IPS DF 4.7 (cell line): ENCODE results near the gene ATP11A.
"Not testable (repeated sequence)": the region's sequence is repeated elsewhere in the genome, so short reads cannot be mapped to it uniquely, and the experiment has no call there.

ENCODE experiments used
- DNase-seq: peaks from one replicate; pipeline ENCODE4 v3.0.0-alpha.2; 2013; ENCODE audit warnings: low spot score; ENCODE audit errors: extremely low read depth

Gene ATP11A

GRCh38 chr13:112670864-112671263 is 19.0 kb upstream of the ATP11A start:
- no peak for DNase-seq

- DNase-seq = no peak
Measured at GRCh38 chr13:112671359-112671758, 18.5 kb upstream of the ATP11A start.

- DNase-seq = no peak
Measured at GRCh38 chr13:112672651-112673284, 17.1 kb upstream of the ATP11A start.

GRCh38 chr13:112674412-112675365 is 15.1 kb upstream of the ATP11A start:
- no peak for DNase-seq

- no peak for DNase-seq
Measured at GRCh38 chr13:112675366-112675756, 14.5 kb upstream of the ATP11A start.

GRCh38 chr13:112677421-112677962 is 12.3 kb upstream of the ATP11A start:
- not testable (repeated sequence) for DNase-seq

GRCh38 chr13:112679381-112679780 is 10.5 kb upstream of the ATP11A start:
- no peak for DNase-seq

- no peak for DNase-seq
Measured at GRCh38 chr13:112679932-112680677, 9.7 kb upstream of the ATP11A start.

GRCh38 chr13:112680741-112681360 is 9.0 kb upstream of the ATP11A start:
- DNase-seq = no peak

GRCh38 chr13:112683581-112683980 is 6.3 kb upstream of the ATP11A start:
- no peak for DNase-seq

GRCh38 chr13:112684071-112684845 is 5.6 kb upstream of the ATP11A start:
- no peak for DNase-seq

- DNase-seq = not testable (repeated sequence)
Measured at GRCh38 chr13:112685189-112685805, 4.5 kb upstream of the ATP11A start.

GRCh38 chr13:112685896-112686295 is 3.9 kb upstream of the ATP11A start:
- DNase-seq = no peak

- DNase-seq = no peak
Measured at GRCh38 chr13:112686364-112686763, 3.5 kb upstream of the ATP11A start.

GRCh38 chr13:112686987-112687386 is 2.9 kb upstream of the ATP11A start:
- DNase-seq = no peak

GRCh38 chr13:112687836-112688559 is 1.8 kb upstream of the ATP11A start:
- DNase-seq = no peak

GRCh38 chr13:112688560-112689302 is 1.1 kb upstream of the ATP11A start:
- no peak for DNase-seq

- no peak for DNase-seq
Measured at GRCh38 chr13:112690283-112690929, 568 bp downstream of the ATP11A start.
